Panc1 (cell line): ENCODE data around the gene SAMHD1. TPM values are rescaled to one million over a fixed set of nuclear protein-coding genes. Genes with fewer than 3 reads are reported as not detected.
A peak's percentile ranks its signal among the peaks of the same experiment; 100 is the strongest.

ENCODE experiments used
- ATAC-seq: fragments of 200-7000 bp; cut with Tn5 transposase; 2 replicates; pipeline ENCODE4 v1.9.1; 2020; ENCODE audit warnings: mild to moderate bottlenecking, moderate library complexity
- BruUV-seq: library from RNA; stranded (reverse); fragments of 400-500 nt; replicated peaks from 2 replicates; lab custom pipeline; 2021; lab: Mats Ljungman, UMichigan
- CTCF ChIA-PET: fragments of 300-600 bp; sonication (Branson Sonifier 250); formaldehyde crosslinking; loops from one replicate; lab custom pipeline; 2022; ENCODE audit warnings: antibody characterized with exemption; lab: Charles Lee
- POLR2A ChIA-PET: fragments of 300-600 bp; sonication (Branson Sonifier 250); formaldehyde crosslinking; loops from one replicate; lab custom pipeline; 2022; ENCODE audit warnings: antibody characterized with exemption; lab: Charles Lee
- DNase-seq: peaks from one replicate; pipeline ENCODE4 v3.0.0-alpha.2; 2010; ENCODE audit warnings: low read depth, low spot score
- H3K27ac ChIP-seq: 2 replicates; pipeline ENCODE4 v1.5.1; 2011; ENCODE audit warnings: mild to moderate bottlenecking, low read length, inconsistent platforms
- H3K27me3 ChIP-seq: fragments of 200-500 bp; sonication (Bioruptor generic); 2 replicates; pipeline ENCODE4 v1.6.0; 2014; ENCODE audit warnings: low read length, inconsistent platforms; ENCODE audit not compliant: control insufficient read depth, insufficient read depth
- H3K36me3 ChIP-seq: fragments of 200-500 bp; sonication (Bioruptor generic); 2 replicates; pipeline ENCODE4 v1.5.1; 2014; ENCODE audit warnings: inconsistent platforms, mild to moderate bottlenecking, low read length, moderate library complexity; ENCODE audit not compliant: control insufficient read depth, insufficient read depth
- H3K4me1 ChIP-seq: 2 replicates; pipeline ENCODE4 v1.5.1; 2011; ENCODE audit warnings: inconsistent platforms, mild to moderate bottlenecking, low read length, moderate library complexity; ENCODE audit not compliant: control insufficient read depth, insufficient read depth
- H3K4me3 ChIP-seq, 2 experiments: 2 replicates each; pipeline ENCODE4 v1.5.1; 2011 to 2012; ENCODE audit warnings: low read depth in 2 of 2, low read length in 2 of 2, mild to moderate bottlenecking in 2 of 2, inconsistent platforms in 1 of 2, moderate library complexity in 1 of 2
- H3K9me3 ChIP-seq: fragments of 200-500 bp; sonication (Bioruptor generic); 2 replicates; pipeline ENCODE4 v1.5.1; 2014; ENCODE audit warnings: low read depth, mild to moderate bottlenecking, inconsistent platforms, low read length, moderate library complexity; ENCODE audit not compliant: control insufficient read depth, insufficient read depth
- POLR2AphosphoS5 ChIP-seq: IDR thresholded peaks from 2 replicates; pipeline ENCODE4 v1.6.1; 2012; ENCODE audit warnings: mild to moderate bottlenecking, low read depth, low read length, moderate library complexity
- REST ChIP-seq, 2 experiments: IDR thresholded peaks; 2 replicates each; pipeline ENCODE4 v1.6.1; 2011 to 2012; ENCODE audit warnings: low read depth in 2 of 2, control low read depth in 1 of 2, low read length in 1 of 2, mild to moderate bottlenecking in 1 of 2, moderate library complexity in 1 of 2; ENCODE audit not compliant: insufficient read depth in 1 of 2
- SIN3A ChIP-seq: IDR thresholded peaks from 2 replicates; pipeline ENCODE4 v1.6.1; 2012; ENCODE audit warnings: low read depth, mild to moderate bottlenecking, low read length, moderate library complexity, borderline replicate concordance; ENCODE audit not compliant: insufficient read depth
- TCF7L2 ChIP-seq: IDR thresholded peaks from 2 replicates; pipeline ENCODE4 v1.6.1; 2011; ENCODE audit warnings: mild to moderate bottlenecking, low read depth, low read length, inconsistent platforms
- in situ Hi-C: cut with HindIII; loops from 2 replicates; pipeline ENCODE4 v1.10.0; 2016; ENCODE audit warnings: low sequenced_read_pairs, low pct_unique_long_range_greater_than_20kb
- intact Hi-C: fragments of 100-400 bp; cut with micrococcal nuclease; formaldehyde crosslinking; loops from one replicate; pipeline ENCODE4 v1.10.0; 2022; ENCODE audit not compliant: unreplicated experiment
- total RNA-seq: library from RNA; stranded (reverse); gene quantifications from one replicate; pipeline ENCODE4 v1.2.1, GENCODE V29; 2021; ENCODE audit not compliant: unreplicated experiment
- TF ChIP-seq, protein P1 (sequence below): fragments of 450-650 bp; IDR thresholded peaks from 2 replicates; pipeline ENCODE4 v1.5.1; 2017; ENCODE audit warnings: mild to moderate bottlenecking

SAMHD1 gene
- total RNA-seq, 1 experiment from 2014 or later: 16.8 TPM

- TF ChIP-seq, protein P1, sequence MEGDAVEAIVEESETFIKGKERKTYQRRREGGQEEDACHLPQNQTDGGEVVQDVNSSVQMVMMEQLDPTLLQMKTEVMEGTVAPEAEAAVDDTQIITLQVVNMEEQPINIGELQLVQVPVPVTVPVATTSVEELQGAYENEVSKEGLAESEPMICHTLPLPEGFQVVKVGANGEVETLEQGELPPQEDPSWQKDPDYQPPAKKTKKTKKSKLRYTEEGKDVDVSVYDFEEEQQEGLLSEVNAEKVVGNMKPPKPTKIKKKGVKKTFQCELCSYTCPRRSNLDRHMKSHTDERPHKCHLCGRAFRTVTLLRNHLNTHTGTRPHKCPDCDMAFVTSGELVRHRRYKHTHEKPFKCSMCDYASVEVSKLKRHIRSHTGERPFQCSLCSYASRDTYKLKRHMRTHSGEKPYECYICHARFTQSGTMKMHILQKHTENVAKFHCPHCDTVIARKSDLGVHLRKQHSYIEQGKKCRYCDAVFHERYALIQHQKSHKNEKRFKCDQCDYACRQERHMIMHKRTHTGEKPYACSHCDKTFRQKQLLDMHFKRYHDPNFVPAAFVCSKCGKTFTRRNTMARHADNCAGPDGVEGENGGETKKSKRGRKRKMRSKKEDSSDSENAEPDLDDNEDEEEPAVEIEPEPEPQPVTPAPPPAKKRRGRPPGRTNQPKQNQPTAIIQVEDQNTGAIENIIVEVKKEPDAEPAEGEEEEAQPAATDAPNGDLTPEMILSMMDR: no peak
- no peak for TF ChIP-seq TCF7L2
- no peak for TF ChIP-seq POLR2AphosphoS5
- no peak for TF ChIP-seq SIN3A
- no peak for TF ChIP-seq REST (IDR thresholded peaks at IDR 0.05; ENCODE audit: insufficient read depth in 1 of 2, low read depth in 2 of 2, low read length in 1 of 2)
- H3K27ac ChIP-seq: peak overlapping the region; percentile 45; the same call in 1 of the 2 replicates
- ATAC-seq (no peak), DNase-seq (no peak)
- H3K36me3 ChIP-seq: no peaks in the 10 kb centered on the region
- peaks cover 53% of the 10 kb centered on the region for H3K4me1 ChIP-seq
- in situ Hi-C loops (no loop called here), intact Hi-C loops (no loop called here)
- H3K4me3 ChIP-seq: no peak overlapping the region
- BruUV-seq: no TSS peak
- no peaks in the 10 kb centered on the region for H3K9me3 ChIP-seq
- POLR2A ChIA-PET: no interaction called here
- no peaks in the 10 kb centered on the region for H3K27me3 ChIP-seq
- CTCF ChIA-PET: interaction anchor here (0.6 kb wide), 1 partner anchor 21 kb away, joined by 7 read pairs; no protein-coding TSS in a partner anchor
Observed at GRCh38 chr20:36856691-36857635, 94.5 kb downstream of the SAMHD1 start.

DNA sequence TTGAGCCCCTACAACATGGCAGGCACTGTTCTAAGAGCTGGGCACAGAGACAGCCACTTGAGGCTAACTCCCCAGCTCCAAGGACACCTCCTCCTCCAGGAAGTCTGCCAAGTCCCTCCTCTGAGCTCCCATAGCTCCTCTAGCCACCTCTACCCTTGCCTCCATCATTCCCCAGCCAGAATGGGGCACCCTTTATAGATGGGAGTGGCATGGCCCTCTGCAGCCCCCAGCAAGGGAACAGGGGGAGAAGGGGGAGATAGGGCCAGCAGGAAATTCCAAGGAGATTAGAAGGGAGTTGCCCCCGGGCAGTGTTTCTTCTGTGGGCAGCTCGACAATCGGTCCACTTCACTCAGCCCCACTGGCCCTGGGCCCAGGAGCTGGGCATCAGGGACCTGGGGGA lies 95.3 kb downstream of the SAMHD1 start:
- ATAC-seq (no peak), DNase-seq (no peak)
- Histone ChIP-seq H3K27me3 (no peaks in the 10 kb centered on the region), H3K27ac (peak overlapping the region; percentile 45; the same call in 1 of the 2 replicates), H3K4me3 (no peak overlapping the region), H3K36me3 (no peaks in the 10 kb centered on the region), H3K9me3 (no peaks in the 10 kb centered on the region), H3K4me1 (peaks cover 47% of the 10 kb centered on the region)
- CTCF ChIA-PET: no interaction called here
- TF ChIP-seq TCF7L2 (no peak), POLR2AphosphoS5 (no peak), REST (IDR thresholded peaks at IDR 0.05; ENCODE audit: insufficient read depth in 1 of 2, low read depth in 2 of 2, low read length in 1 of 2) (no peak), SIN3A (no peak)
- TF ChIP-seq, protein P1: no peak
- BruUV-seq: no TSS peak
- in situ Hi-C loops (no loop called here), intact Hi-C loops (no loop called here)
- POLR2A ChIA-PET: no interaction called here
